ENCODE data around the gene POU3F1.

Gene POU3F1

DNA sequence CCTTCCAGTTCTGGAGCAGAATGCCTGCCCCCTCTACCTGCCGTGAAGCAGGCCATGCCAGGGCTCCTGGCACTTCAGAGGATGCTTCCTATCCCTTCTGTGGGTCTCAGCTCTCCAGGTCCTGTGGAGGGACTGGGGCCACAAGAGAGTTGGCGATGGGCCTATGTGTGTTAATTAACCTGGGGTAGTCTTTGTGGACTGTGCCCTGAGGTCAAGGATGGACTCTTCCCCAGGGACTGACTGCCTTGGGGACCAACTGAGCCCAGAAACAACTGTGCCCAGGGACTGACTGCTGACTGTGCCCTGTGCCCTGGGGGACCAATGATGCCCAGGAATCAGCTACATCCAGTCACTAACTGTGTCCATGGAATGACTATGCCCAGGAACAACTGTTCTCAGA, 37.5 kb upstream of the POU3F1 start:
- CTCF ChIA-PET: no interaction called here
- no peaks in the 10 kb centered on the region for H3K36me3 ChIP-seq (ENCODE audit: control insufficient read depth in 2 of 2, insufficient read depth in 1 of 2, low read length in 2 of 2)
- H3K4me3 ChIP-seq (ENCODE audit: low read depth, low read length): no peak overlapping the region
- H3K4me1 ChIP-seq (ENCODE audit: control insufficient read depth, insufficient read depth, low read length): no peaks in the 10 kb centered on the region
- TF ChIP-seq FEZF1 (tag by site-specific recombination; IDR thresholded peaks at IDR 0.05) (no peak), ZNF747 (tag by site-specific recombination; IDR thresholded peaks at IDR 0.05) (no peak), ZSCAN23 (tag by site-specific recombination; IDR thresholded peaks at IDR 0.05) (no peak), ZBTB7A (tag by site-specific recombination; IDR thresholded peaks at IDR 0.05; ENCODE audit: low read depth) (no peak), ZNF23 (tag by site-specific recombination; IDR thresholded peaks at IDR 0.05; ENCODE audit: borderline replicate concordance) (no peak), YY2 (tag by site-specific recombination; IDR thresholded peaks at IDR 0.05) (no peak), WT1 (tag by site-specific recombination; IDR thresholded peaks at IDR 0.05) (no peak), ZNF555 (tag by site-specific recombination; conservative IDR thresholded peaks at IDR 0.05) (no peak), ZEB2 (tag by site-specific recombination; IDR thresholded peaks at IDR 0.05) (no peak), ZNF548 (tag by site-specific recombination; IDR thresholded peaks at IDR 0.05) (no peak), KLF1 (tag by site-specific recombination; IDR thresholded peaks at IDR 0.05) (no peak), ZNF596 (tag by site-specific recombination; IDR thresholded peaks at IDR 0.05) (no peak), ZFP37 (tag by site-specific recombination; IDR thresholded peaks at IDR 0.05) (no peak), ZNF24 (tag by site-specific recombination; IDR thresholded peaks at IDR 0.05) (no peak)
- TF ChIP-seq, protein P1, sequence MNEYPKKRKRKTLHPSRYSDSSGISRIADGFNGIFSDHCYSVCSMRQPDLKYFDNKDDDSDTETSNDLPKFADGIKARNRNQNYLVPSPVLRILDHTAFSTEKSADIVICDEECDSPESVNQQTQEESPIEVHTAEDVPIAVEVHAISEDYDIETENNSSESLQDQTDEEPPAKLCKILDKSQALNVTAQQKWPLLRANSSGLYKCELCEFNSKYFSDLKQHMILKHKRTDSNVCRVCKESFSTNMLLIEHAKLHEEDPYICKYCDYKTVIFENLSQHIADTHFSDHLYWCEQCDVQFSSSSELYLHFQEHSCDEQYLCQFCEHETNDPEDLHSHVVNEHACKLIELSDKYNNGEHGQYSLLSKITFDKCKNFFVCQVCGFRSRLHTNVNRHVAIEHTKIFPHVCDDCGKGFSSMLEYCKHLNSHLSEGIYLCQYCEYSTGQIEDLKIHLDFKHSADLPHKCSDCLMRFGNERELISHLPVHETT (tag by site-specific recombination; IDR thresholded peaks at IDR 0.05): no peak
- TF ChIP-seq, protein P2, sequence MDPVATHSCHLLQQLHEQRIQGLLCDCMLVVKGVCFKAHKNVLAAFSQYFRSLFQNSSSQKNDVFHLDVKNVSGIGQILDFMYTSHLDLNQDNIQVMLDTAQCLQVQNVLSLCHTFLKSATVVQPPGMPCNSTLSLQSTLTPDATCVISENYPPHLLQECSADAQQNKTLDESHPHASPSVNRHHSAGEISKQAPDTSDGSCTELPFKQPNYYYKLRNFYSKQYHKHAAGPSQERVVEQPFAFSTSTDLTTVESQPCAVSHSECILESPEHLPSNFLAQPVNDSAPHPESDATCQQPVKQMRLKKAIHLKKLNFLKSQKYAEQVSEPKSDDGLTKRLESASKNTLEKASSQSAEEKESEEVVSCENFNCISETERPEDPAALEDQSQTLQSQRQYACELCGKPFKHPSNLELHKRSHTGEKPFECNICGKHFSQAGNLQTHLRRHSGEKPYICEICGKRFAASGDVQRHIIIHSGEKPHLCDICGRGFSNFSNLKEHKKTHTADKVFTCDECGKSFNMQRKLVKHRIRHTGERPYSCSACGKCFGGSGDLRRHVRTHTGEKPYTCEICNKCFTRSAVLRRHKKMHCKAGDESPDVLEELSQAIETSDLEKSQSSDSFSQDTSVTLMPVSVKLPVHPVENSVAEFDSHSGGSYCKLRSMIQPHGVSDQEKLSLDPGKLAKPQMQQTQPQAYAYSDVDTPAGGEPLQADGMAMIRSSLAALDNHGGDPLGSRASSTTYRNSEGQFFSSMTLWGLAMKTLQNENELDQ (tag by site-specific recombination; IDR thresholded peaks at IDR 0.05; ENCODE audit: low read depth): no peak
- TF ChIP-seq, protein P3, sequence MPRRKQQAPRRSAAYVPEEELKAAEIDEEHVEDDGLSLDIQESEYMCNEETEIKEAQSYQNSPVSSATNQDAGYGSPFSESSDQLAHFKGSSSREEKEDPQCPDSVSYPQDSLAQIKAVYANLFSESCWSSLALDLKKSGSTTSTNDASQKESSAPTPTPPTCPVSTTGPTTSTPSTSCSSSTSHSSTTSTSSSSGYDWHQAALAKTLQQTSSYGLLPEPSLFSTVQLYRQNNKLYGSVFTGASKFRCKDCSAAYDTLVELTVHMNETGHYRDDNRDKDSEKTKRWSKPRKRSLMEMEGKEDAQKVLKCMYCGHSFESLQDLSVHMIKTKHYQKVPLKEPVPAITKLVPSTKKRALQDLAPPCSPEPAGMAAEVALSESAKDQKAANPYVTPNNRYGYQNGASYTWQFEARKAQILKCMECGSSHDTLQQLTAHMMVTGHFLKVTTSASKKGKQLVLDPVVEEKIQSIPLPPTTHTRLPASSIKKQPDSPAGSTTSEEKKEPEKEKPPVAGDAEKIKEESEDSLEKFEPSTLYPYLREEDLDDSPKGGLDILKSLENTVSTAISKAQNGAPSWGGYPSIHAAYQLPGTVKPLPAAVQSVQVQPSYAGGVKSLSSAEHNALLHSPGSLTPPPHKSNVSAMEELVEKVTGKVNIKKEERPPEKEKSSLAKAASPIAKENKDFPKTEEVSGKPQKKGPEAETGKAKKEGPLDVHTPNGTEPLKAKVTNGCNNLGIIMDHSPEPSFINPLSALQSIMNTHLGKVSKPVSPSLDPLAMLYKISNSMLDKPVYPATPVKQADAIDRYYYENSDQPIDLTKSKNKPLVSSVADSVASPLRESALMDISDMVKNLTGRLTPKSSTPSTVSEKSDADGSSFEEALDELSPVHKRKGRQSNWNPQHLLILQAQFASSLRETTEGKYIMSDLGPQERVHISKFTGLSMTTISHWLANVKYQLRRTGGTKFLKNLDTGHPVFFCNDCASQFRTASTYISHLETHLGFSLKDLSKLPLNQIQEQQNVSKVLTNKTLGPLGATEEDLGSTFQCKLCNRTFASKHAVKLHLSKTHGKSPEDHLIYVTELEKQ (tag by site-specific recombination; IDR thresholded peaks at IDR 0.05; ENCODE audit: borderline replicate concordance): no peak
- no peak overlapping the region for H3K27ac ChIP-seq (ENCODE audit: extremely low read depth, low read depth, low read length)
- POLR2A ChIA-PET: no interaction called here
- H3K9me3 ChIP-seq (ENCODE audit: control insufficient read depth, insufficient read depth, low read depth, low read length): no peaks in the 10 kb centered on the region

DNA sequence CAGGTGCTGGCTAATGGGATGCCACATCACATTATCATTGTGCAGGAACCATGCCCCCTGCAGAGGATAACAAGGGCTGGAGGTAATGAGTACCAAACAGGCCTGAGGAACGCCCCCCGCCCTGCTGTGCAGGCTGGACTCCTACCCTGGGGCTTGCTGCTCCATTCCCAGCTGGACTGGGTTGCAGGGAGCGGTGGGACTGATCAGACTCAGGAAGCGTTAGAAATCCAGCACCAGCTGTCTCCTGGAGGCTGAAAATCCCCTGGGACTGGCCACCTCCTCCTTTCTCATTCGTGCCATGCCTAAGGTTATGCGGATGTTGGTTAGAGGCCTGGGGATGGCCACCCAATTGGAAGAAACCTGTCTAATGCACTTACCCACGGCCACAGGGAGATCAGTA, 36.9 kb upstream of the POU3F1 start:
- Histone ChIP-seq H3K9me3 (ENCODE audit: control insufficient read depth, insufficient read depth, low read depth, low read length) (no peaks in the 10 kb centered on the region), H3K4me3 (ENCODE audit: low read depth, low read length) (no peak overlapping the region), H3K4me1 (ENCODE audit: control insufficient read depth, insufficient read depth, low read length) (no peaks in the 10 kb centered on the region), H3K36me3 (ENCODE audit: control insufficient read depth in 2 of 2, insufficient read depth in 1 of 2, low read length in 2 of 2) (no peaks in the 10 kb centered on the region), H3K27ac (ENCODE audit: extremely low read depth, low read depth, low read length) (no peak overlapping the region)
- CTCF ChIA-PET: interaction anchor here (0.7 kb wide), 2 partner anchors 12 to 16 kb away, joined by 3 to 6 read pairs; no protein-coding TSS in a partner anchor
- POLR2A ChIA-PET: no interaction called here
- peak; percentile 88 for TF ChIP-seq ZIC2 (tag by site-specific recombination; IDR thresholded peaks at IDR 0.05)
- TF ChIP-seq ZNF560 (tag by site-specific recombination; IDR thresholded peaks at IDR 0.05; ENCODE audit: borderline replicate concordance): no peak
